Activated naive CD8-positive, alpha-beta T cell treated with anti-CD3 and anti-CD28 coated beads, Interleukin-2, amount 10 ng/mL, durations not matched to agents 7 days and 5 days (primary cell): Measurements from ENCODE around the gene APOBEC3A. TPM values are rescaled to one million over a fixed set of nuclear protein-coding genes. Genes with fewer than 3 reads are reported as not detected.

Source experiments
- ATAC-seq: fragments of 150-1000 bp; cut with Tn5 transposase; one replicate; pipeline ENCODE4 v1.10.0; 2021; ENCODE audit warnings: low read depth, moderate library complexity
- POLR2A ChIA-PET: fragments of 350-600 bp; sonication (Branson Sonifier 250); formaldehyde crosslinking; loops from one replicate; lab custom pipeline; 2021; ENCODE audit warnings: antibody characterized with exemption; lab: Charles Lee
- DNase-seq: peaks from one replicate; pipeline ENCODE4 v3.0.0; 2021
- H3K27ac Mint-ChIP-seq: one replicate; pipeline ENCODE4 v1.8.0; 2022; ENCODE audit warnings: mild to moderate bottlenecking, mixed read lengths
- H3K27me3 Mint-ChIP-seq: one replicate; pipeline ENCODE4 v1.8.0; 2022; ENCODE audit warnings: mild to moderate bottlenecking, moderate library complexity, mixed read lengths
- H3K36me3 Mint-ChIP-seq: one replicate; pipeline ENCODE4 v1.8.0; 2021; ENCODE audit warnings: mild to moderate bottlenecking, mixed read lengths
- H3K4me1 Mint-ChIP-seq: one replicate; pipeline ENCODE4 v1.8.0; 2021; ENCODE audit warnings: mixed read lengths
- H3K4me3 Mint-ChIP-seq: one replicate; pipeline ENCODE4 v1.8.0; 2022; ENCODE audit warnings: mild to moderate bottlenecking, moderate library complexity, mixed read lengths
- H3K9me3 Mint-ChIP-seq: one replicate; pipeline ENCODE4 v1.8.0; 2021; ENCODE audit warnings: mixed read lengths
- total RNA-seq, 2 experiments: library from RNA; stranded (reverse); gene quantifications; one replicate each; pipeline ENCODE4 v1.2.3, GENCODE V29; 2021

Gene APOBEC3A
- total RNA-seq: not detected

- H3K27me3 Mint-ChIP-seq: peaks cover 5% of the 10 kb centered on the region
- H3K4me1 Mint-ChIP-seq: peaks cover 44% of the 10 kb centered on the region
These were observed at the start of gene APOBEC3A for GRCh38 chr22:38957046-38957770. TSS of gene APOBEC3A (plus strand) at chr22:38957609. CDS start at chr22:38957692, 83 bp downstream.

GRCh38 chr22:38907767-38908166, 49.6 kb upstream of the APOBEC3A start:
- peaks cover 5% of the 10 kb centered on the region for H3K9me3 Mint-ChIP-seq
- no peak overlapping the region for H3K4me3 Mint-ChIP-seq
- ATAC-seq (no peak), DNase-seq (no peak)
- H3K36me3 Mint-ChIP-seq: peaks cover 6% of the 10 kb centered on the region
- no peaks in the 10 kb centered on the region for H3K4me1 Mint-ChIP-seq
- H3K27ac Mint-ChIP-seq: no peak overlapping the region
- POLR2A ChIA-PET: no interaction called here
- peaks cover 40% of the 10 kb centered on the region for H3K27me3 Mint-ChIP-seq

More at GRCh38 chr22:38957046-38957770, at the start of gene APOBEC3A:
- H3K27ac Mint-ChIP-seq: peak within 1 kb of the TSS; percentile 72
- no peaks in the 10 kb centered on the region for H3K36me3 Mint-ChIP-seq
- ATAC-seq (no peak), DNase-seq (no peak)
- no peaks in the 10 kb centered on the region for H3K9me3 Mint-ChIP-seq
- H3K4me3 Mint-ChIP-seq: no peak within 1 kb of the TSS
- POLR2A ChIA-PET: interaction anchor here (0.7 kb wide), 1 partner anchor 28 kb away, joined by 3 read pairs; no protein-coding TSS in a partner anchor

GRCh38 chr22:38911434-38911833, 46.0 kb upstream of the APOBEC3A start:
- Mint-ChIP-seq H3K27me3 (peaks cover 43% of the 10 kb centered on the region), H3K27ac (no peak overlapping the region), H3K36me3 (no peaks in the 10 kb centered on the region)

GRCh38 chr22:38919631-38920190, 37.7 kb upstream of the APOBEC3A start:
- ATAC-seq (no peak), DNase-seq (no peak)
- H3K27me3 Mint-ChIP-seq: peaks cover 30% of the 10 kb centered on the region
- H3K27ac Mint-ChIP-seq: no peak overlapping the region
- H3K4me3 Mint-ChIP-seq: no peak overlapping the region
- peaks cover 3% of the 10 kb centered on the region for H3K4me1 Mint-ChIP-seq
- no peaks in the 10 kb centered on the region for H3K36me3 Mint-ChIP-seq
- no peaks in the 10 kb centered on the region for H3K9me3 Mint-ChIP-seq
- POLR2A ChIA-PET: no interaction called here

More at GRCh38 chr22:38911434-38911833, 46.0 kb upstream of the APOBEC3A start:
- no peaks in the 10 kb centered on the region for H3K4me1 Mint-ChIP-seq
- POLR2A ChIA-PET: no interaction called here
- H3K4me3 Mint-ChIP-seq: no peak overlapping the region
- DNase-seq (no peak), ATAC-seq (no peak)
- H3K9me3 Mint-ChIP-seq: no peaks in the 10 kb centered on the region

- Mint-ChIP-seq H3K27ac (no peak overlapping the region), H3K27me3 (peaks cover 37% of the 10 kb centered on the region), H3K4me1 (peaks cover 3% of the 10 kb centered on the region), H3K9me3 (no peaks in the 10 kb centered on the region), H3K4me3 (no peak overlapping the region), H3K36me3 (no peaks in the 10 kb centered on the region)
- ATAC-seq (no peak), DNase-seq (no peak)
- POLR2A ChIA-PET: no interaction called here
These were observed 36.3 kb upstream of the APOBEC3A start for GRCh38 chr22:38921120-38921519.

- ATAC-seq: no peak
- DNase-seq: no peak
- H3K4me1 Mint-ChIP-seq: peaks cover 3% of the 10 kb centered on the region
- peaks cover 39% of the 10 kb centered on the region for H3K27me3 Mint-ChIP-seq
- no peak overlapping the region for H3K27ac Mint-ChIP-seq
- POLR2A ChIA-PET: no interaction called here
- H3K4me3 Mint-ChIP-seq: no peak overlapping the region
- no peaks in the 10 kb centered on the region for H3K36me3 Mint-ChIP-seq
- no peaks in the 10 kb centered on the region for H3K9me3 Mint-ChIP-seq
These were observed 35.6 kb upstream of the APOBEC3A start for GRCh38 chr22:38921806-38922205.

- H3K36me3 Mint-ChIP-seq: no peaks in the 10 kb centered on the region
- DNase-seq (no peak), ATAC-seq (no peak)
- POLR2A ChIA-PET: no interaction called here
- no peak overlapping the region for H3K27ac Mint-ChIP-seq
- peaks cover 5% of the 10 kb centered on the region for H3K4me1 Mint-ChIP-seq
- peaks cover 47% of the 10 kb centered on the region for H3K27me3 Mint-ChIP-seq
- H3K9me3 Mint-ChIP-seq: no peaks in the 10 kb centered on the region
- H3K4me3 Mint-ChIP-seq: no peak overlapping the region
These were observed 33.7 kb upstream of the APOBEC3A start for GRCh38 chr22:38923463-38924346.

- H3K27me3 Mint-ChIP-seq: peaks cover 51% of the 10 kb centered on the region
- no peaks in the 10 kb centered on the region for H3K9me3 Mint-ChIP-seq
- no peak overlapping the region for H3K4me3 Mint-ChIP-seq
- H3K27ac Mint-ChIP-seq: no peak overlapping the region
- ATAC-seq (no peak), DNase-seq (no peak)
- H3K36me3 Mint-ChIP-seq: no peaks in the 10 kb centered on the region
- peaks cover 5% of the 10 kb centered on the region for H3K4me1 Mint-ChIP-seq
- POLR2A ChIA-PET: no interaction called here
These were observed 33.0 kb upstream of the APOBEC3A start for GRCh38 chr22:38924347-38924952.

- no peaks in the 10 kb centered on the region for H3K36me3 Mint-ChIP-seq
These were observed 31.8 kb upstream of the APOBEC3A start for GRCh38 chr22:38925571-38926041.

GRCh38 chr22:38927033-38927781, 30.2 kb upstream of the APOBEC3A start:
- POLR2A ChIA-PET: no interaction called here
- H3K36me3 Mint-ChIP-seq: no peaks in the 10 kb centered on the region
- H3K4me3 Mint-ChIP-seq: peak overlapping the region; percentile 63
- H3K4me1 Mint-ChIP-seq: peaks cover 3% of the 10 kb centered on the region
- peaks cover 61% of the 10 kb centered on the region for H3K27me3 Mint-ChIP-seq
- ATAC-seq (peak; percentile 68), DNase-seq (peak; percentile 57)
- H3K27ac Mint-ChIP-seq: no peak overlapping the region
- H3K9me3 Mint-ChIP-seq: no peaks in the 10 kb centered on the region

More at GRCh38 chr22:38925571-38926041, 31.8 kb upstream of the APOBEC3A start:
- H3K27ac Mint-ChIP-seq: no peak overlapping the region
- no peaks in the 10 kb centered on the region for H3K9me3 Mint-ChIP-seq
- DNase-seq: no peak
- peaks cover 59% of the 10 kb centered on the region for H3K27me3 Mint-ChIP-seq
- POLR2A ChIA-PET: no interaction called here
- ATAC-seq: no peak
- no peak overlapping the region for H3K4me3 Mint-ChIP-seq
- H3K4me1 Mint-ChIP-seq: peaks cover 3% of the 10 kb centered on the region

- no peak for ATAC-seq
- peaks cover 3% of the 10 kb centered on the region for H3K4me1 Mint-ChIP-seq
- H3K9me3 Mint-ChIP-seq: no peaks in the 10 kb centered on the region
- POLR2A ChIA-PET: no interaction called here
- H3K36me3 Mint-ChIP-seq: no peaks in the 10 kb centered on the region
- DNase-seq: no peak
- H3K27me3 Mint-ChIP-seq: peaks cover 47% of the 10 kb centered on the region
- no peak overlapping the region for H3K27ac Mint-ChIP-seq
- H3K4me3 Mint-ChIP-seq: no peak overlapping the region
These were observed 26.9 kb upstream of the APOBEC3A start for GRCh38 chr22:38930512-38930911.

- Mint-ChIP-seq H3K4me1 (no peaks in the 10 kb centered on the region), H3K27me3 (peaks cover 28% of the 10 kb centered on the region), H3K4me3 (no peak overlapping the region), H3K9me3 (no peaks in the 10 kb centered on the region), H3K36me3 (no peaks in the 10 kb centered on the region), H3K27ac (no peak overlapping the region)
- POLR2A ChIA-PET: no interaction called here
- DNase-seq: no peak
- no peak for ATAC-seq
These were observed 22.4 kb upstream of the APOBEC3A start for GRCh38 chr22:38935023-38935422.
